Endothelial cell of umbilical vein (primary cell): ENCODE data around the gene MRGPRD. TPM values are rescaled to one million over a fixed set of nuclear protein-coding genes. Genes with fewer than 3 reads are reported as not detected.

Experiments used
- BruUV-seq: library from RNA; stranded (reverse); fragments of 400-500 nt; replicated peaks from 2 replicates; lab custom pipeline; 2021; lab: Mats Ljungman, UMichigan
- CTCF ChIA-PET: fragments of 300-600, 350-600 bp; sonication (Branson Sonifier 250); formaldehyde crosslinking; loops from one replicate; lab custom pipeline; 2021; ENCODE audit warnings: antibody characterized with exemption, inconsistent platforms; lab: Charles Lee
- POLR2A ChIA-PET: fragments of 300-600, 350-600 bp; sonication (Branson Sonifier 250); formaldehyde crosslinking; loops from one replicate; lab custom pipeline; 2021; ENCODE audit warnings: antibody characterized with exemption, inconsistent platforms; lab: Charles Lee
- DNase-seq: peaks from one replicate; pipeline ENCODE4 v3.0.0-alpha.2; 2011; ENCODE audit warnings: low read depth, low spot score
- FAIRE-seq: peaks from 2 replicates; lab custom pipeline; 2011; peaks lifted over from hg19 to GRCh38; lab: Jason Lieb, UNC
- H2AFZ ChIP-seq: 2 replicates; pipeline ENCODE4 v1.6.0; 2012; ENCODE audit warnings: low read depth, low read length, control low read depth, inconsistent platforms
- H3K27ac ChIP-seq: 2 replicates; pipeline ENCODE4 v1.5.1; 2011; ENCODE audit warnings: low read depth, mild to moderate bottlenecking, control low read depth, low read length, moderate library complexity; ENCODE audit not compliant: insufficient read depth
- H3K27me3 ChIP-seq, 2 experiments: 2 replicates each; pipeline versions ENCODE4 v1.6.0 to v1.6.1; 2011; ENCODE audit warnings: low read length in 2 of 2, mixed read lengths in 1 of 2; ENCODE audit not compliant: control insufficient read depth in 2 of 2, insufficient read depth in 2 of 2
- H3K36me3 ChIP-seq, 2 experiments: 2 replicates in 1 of 2; 3 replicates in 1 of 2; pipeline ENCODE4 v1.5.1; 2011; ENCODE audit warnings: low read length in 2 of 2, mild to moderate bottlenecking in 1 of 2, moderate library complexity in 1 of 2; ENCODE audit not compliant: control insufficient read depth in 2 of 2, insufficient read depth in 2 of 2; ENCODE audit errors: extremely low read depth in 1 of 2
- H3K4me1 ChIP-seq: 3 replicates; pipeline ENCODE4 v1.5.1; 2011; ENCODE audit warnings: mild to moderate bottlenecking, low read length; ENCODE audit not compliant: control insufficient read depth, insufficient read depth; ENCODE audit errors: extremely low read depth
- H3K4me2 ChIP-seq: 2 replicates; pipeline ENCODE4 v1.6.1; 2011; ENCODE audit warnings: low read length, control low read depth, mixed read lengths; ENCODE audit not compliant: insufficient read depth
- H3K4me3 ChIP-seq, 3 experiments: fragments of 200-600 bp in 1 of 3; sonication (generic), shearing (Covaris generic) in 1 of 3; replicated peaks in 1 of 3; 2 replicates each; pipeline ENCODE4 v1.5.1; 2011 to 2016; ENCODE audit warnings: control low read depth in 3 of 3, low read length in 3 of 3, mild to moderate bottlenecking in 2 of 3, inconsistent platforms in 1 of 3, low read depth in 1 of 3, moderate library complexity in 1 of 3; ENCODE audit not compliant: insufficient read depth in 1 of 3
- H3K79me2 ChIP-seq: 2 replicates; pipeline ENCODE4 v1.6.0; 2012; ENCODE audit warnings: low read length, inconsistent platforms; ENCODE audit not compliant: control insufficient read depth, insufficient read depth
- H3K9ac ChIP-seq: replicated peaks from 2 replicates; pipeline ENCODE3; 2011; ENCODE audit warnings: low read length, control low read depth; ENCODE audit not compliant: insufficient read depth; ENCODE audit errors: extremely low read depth
- H3K9me1 ChIP-seq: replicated peaks from 3 replicates; pipeline ENCODE4 v1.6.0; 2011; ENCODE audit warnings: mild to moderate bottlenecking, low read length; ENCODE audit not compliant: control insufficient read depth, insufficient read depth; ENCODE audit errors: extremely low read depth
- H3K9me3 ChIP-seq: replicated peaks from 2 replicates; pipeline ENCODE4 v1.5.1; 2012; ENCODE audit warnings: low read length, inconsistent platforms; ENCODE audit not compliant: control insufficient read depth, insufficient read depth
- H4K20me1 ChIP-seq: replicated peaks from 2 replicates; pipeline ENCODE3; 2011; ENCODE audit warnings: mild to moderate bottlenecking, low read length; ENCODE audit not compliant: control insufficient read depth, insufficient read depth; ENCODE audit errors: extremely low read depth
- CTCF ChIP-seq, 2 donors: IDR thresholded peaks; 1 replicate in 1 of 2; 2 replicates in 1 of 2; pipeline ENCODE4 v1.5.1; 2011; ENCODE audit warnings: low read length in 2 of 2, mild to moderate bottlenecking in 2 of 2, moderate library complexity in 2 of 2, control low read depth in 1 of 2, inconsistent platforms in 1 of 2, low read depth in 1 of 2; ENCODE audit not compliant: insufficient read depth in 1 of 2; ENCODE audit errors: extremely low read depth in 1 of 2
- EZH2 ChIP-seq: IDR thresholded peaks from 2 replicates; pipeline ENCODE4 v1.6.1; 2012; ENCODE audit warnings: borderline replicate concordance, low read depth, mild to moderate bottlenecking, moderate library complexity, low read length, inconsistent platforms; ENCODE audit not compliant: severe bottlenecking
- FOS ChIP-seq: IDR thresholded peaks from 2 replicates; pipeline ENCODE4 v1.6.1; 2011; ENCODE audit warnings: mild to moderate bottlenecking, low read length, moderate library complexity, borderline replicate concordance; ENCODE audit not compliant: insufficient read depth
- GATA2 ChIP-seq: IDR thresholded peaks from 2 replicates; pipeline ENCODE4 v1.7.0; 2011; ENCODE audit warnings: low read depth, mild to moderate bottlenecking, moderate library complexity, mixed read lengths, low read length; ENCODE audit not compliant: insufficient read length, insufficient read depth
- JUN ChIP-seq: IDR thresholded peaks from 2 replicates; pipeline ENCODE4 v1.6.1; 2011; ENCODE audit warnings: borderline replicate concordance, low read depth; ENCODE audit not compliant: insufficient read length, insufficient read depth
- MAX ChIP-seq: IDR thresholded peaks from 2 replicates; pipeline ENCODE4 v1.6.1; 2011; ENCODE audit not compliant: insufficient read depth, insufficient read length
- MYC ChIP-seq: IDR thresholded peaks from one replicate; pipeline ENCODE4 v1.6.1; 2011; ENCODE audit warnings: mild to moderate bottlenecking, low read depth, low read length
- POLR2A ChIP-seq: IDR thresholded peaks from 2 replicates; pipeline ENCODE4 v1.6.1; 2012; ENCODE audit warnings: low read depth, mild to moderate bottlenecking, control low read depth, low read length
- POLR2AphosphoS5 ChIP-seq: IDR thresholded peaks from 2 replicates; pipeline ENCODE4 v1.6.1; 2012; ENCODE audit warnings: low read depth, mild to moderate bottlenecking, control low read depth, low read length, moderate library complexity; ENCODE audit not compliant: insufficient read depth
- dilution Hi-C: fragments of 300-500 bp; cut with MboI; formaldehyde crosslinking; loops from one replicate; pipeline ENCODE4 v1.15.0; 2019; ENCODE audit warnings: low sequenced_read_pairs; ENCODE audit not compliant: extremely low pct_ligation_motif_present
- intact Hi-C: fragments of 100-400 bp; cut with micrococcal nuclease; formaldehyde crosslinking; loops from one replicate; pipeline ENCODE4 v1.10.0; 2022
- polyA plus RNA-seq, 4 experiments: library from polyadenylated mRNA; depleted of rRNA in 3 of 4; stranded (reverse) in 3 of 4; unstranded in 1 of 4; fragments of >200 nt; gene quantifications; 2 replicates each; pipeline versions ENCODE4 v1.2.1 to v1.2.3, GENCODE V29; 2011 to 2012; ENCODE audit warnings: missing spikeins in 1 of 4
- total RNA-seq: library from RNA; stranded (reverse); gene quantifications from 2 replicates; pipeline ENCODE4 v1.2.3, GENCODE V29; 2021

MRGPRD gene
- total and polyA plus RNA-seq, 2 donors (not counting 3 experiments of a cell fraction or from before 2014, with no cell fraction given), result not detected

- H3K36me3 ChIP-seq, result no peaks in the 10 kb centered on the region
- CTCF ChIA-PET, result interaction anchor here (1.0 to 1.5 kb wide), 5 partner anchors 12 to 669 kb away, joined by 3 to 5 read pairs (median 3); partner anchors contain the start of gene MRGPRF
- H2AFZ ChIP-seq, result peak overlapping the region; percentile 31
- H4K20me1 ChIP-seq, result no peaks in the 10 kb centered on the region
- dilution Hi-C loops, result no loop called here
- no peak overlapping the region for H3K9ac ChIP-seq
- FAIRE-seq (peak; percentile 91), DNase-seq (peak; percentile 92)
- H3K4me2 ChIP-seq, result no peak overlapping the region
- TF ChIP-seq EZH2 (no peak), POLR2AphosphoS5 (no peak), JUN (peak; percentile 35), CTCF (IDR thresholded peaks at IDR 0.05; ENCODE audit: extremely low read depth in 1 of 2, insufficient read depth in 1 of 2, low read depth in 1 of 2, low read length in 2 of 2) (peak; percentile 52 to 62), POLR2A (no peak), MYC (no peak), FOS (peak; percentile 51), GATA2 (no peak), MAX (no peak)
- no peaks in the 10 kb centered on the region for H3K27me3 ChIP-seq
- POLR2A ChIA-PET, result no interaction called here
- H3K9me3 ChIP-seq, result no peaks in the 10 kb centered on the region
- no TSS peak for BruUV-seq
- H3K4me3 ChIP-seq, result no peak overlapping the region
- H3K9me1 ChIP-seq, result no peaks in the 10 kb centered on the region
- no peak overlapping the region for H3K27ac ChIP-seq
- peaks cover 4% of the 10 kb centered on the region for H3K4me1 ChIP-seq
- intact Hi-C loops, result no loop called here
- no peaks in the 10 kb centered on the region for H3K79me2 ChIP-seq
These were observed 20.1 kb upstream of the MRGPRD start for GRCh38 chr11:69000831-69001242.
